AG04449 (cell line): ENCODE data around the gene PPP6R1.
A peak's percentile ranks its signal among the peaks of the same experiment; 100 is the strongest.

Experiments
- CTCF ChIA-PET: fragments of 350-600 bp; formaldehyde crosslinking; extraction: SDS; loops from one replicate; lab custom pipeline; 2021; ENCODE audit warnings: antibody characterized with exemption; lab: Yijun Ruan, JAX
- POLR2A ChIA-PET: fragments of 400-600, 350-600 bp; formaldehyde crosslinking; extraction: SDS; loops from one replicate; lab custom pipeline; 2020; ENCODE audit warnings: antibody characterized with exemption, inconsistent platforms; lab: Yijun Ruan, JAX
- DNase-seq: peaks from one replicate; pipeline ENCODE4 v3.0.0-alpha.2; 2010; ENCODE audit warnings: low read depth, low spot score
- H3K4me3 ChIP-seq: 2 replicates; pipeline ENCODE4 v1.5.1; 2011; ENCODE audit warnings: low read depth, mild to moderate bottlenecking, control low read depth, low read length
- TF ChIP-seq, protein P1 (sequence below): IDR thresholded peaks from one replicate; pipeline ENCODE4 v1.5.1; 2011; ENCODE audit warnings: mild to moderate bottlenecking, moderate library complexity, low read length, control low read depth, inconsistent platforms; ENCODE audit not compliant: insufficient read depth; ENCODE audit errors: missing control alignments

Gene PPP6R1

DNA sequence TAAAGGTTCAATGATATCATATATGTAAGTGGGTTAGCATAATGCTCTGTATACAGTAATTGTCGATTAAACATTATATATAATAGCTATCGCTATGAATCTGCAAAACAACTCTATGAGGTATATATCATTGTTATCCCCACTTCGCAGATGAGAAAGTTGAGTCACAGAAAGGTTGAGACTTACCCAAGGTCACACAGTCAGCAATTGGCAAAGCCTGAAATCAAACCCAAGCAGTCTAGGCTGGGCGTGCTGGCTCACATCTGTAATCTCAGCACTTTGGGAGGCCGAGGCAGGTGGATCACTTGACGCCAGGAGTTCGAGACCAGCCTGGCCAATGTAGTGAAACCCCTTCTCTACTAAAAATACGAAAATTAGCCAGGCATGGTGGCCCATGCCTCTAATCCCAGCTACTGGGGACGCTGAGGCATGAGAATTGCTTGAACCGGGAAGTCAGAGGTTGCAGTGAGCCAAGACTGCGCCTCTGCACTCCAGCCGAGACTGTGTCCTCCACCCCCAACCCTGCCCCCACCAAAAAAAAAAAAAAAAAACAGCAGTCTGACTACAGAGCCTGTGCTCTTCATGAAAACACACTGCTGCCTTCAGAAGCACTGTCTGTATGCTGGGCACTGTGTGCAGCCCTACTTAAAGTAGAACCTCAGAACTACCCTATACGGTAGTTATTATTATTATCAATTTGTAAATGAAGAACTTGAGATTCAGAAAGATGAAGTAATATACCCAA is 19.7 kb upstream of the PPP6R1 start:
- H3K4me3 ChIP-seq: peak overlapping the region; percentile 93
- ChIA-PET POLR2A (interaction anchor here (1.2 to 1.9 kb wide), 2 partner anchors 16 to 19 kb away, joined by 3 to 4 read pairs; partner anchors contain the start of gene PPP6R1), CTCF (interaction anchor here (0.7 to 2.3 kb wide), 4 partner anchors 9 to 23 kb away, joined by 3 to 6 read pairs (median 6); no protein-coding TSS in a partner anchor)
- TF ChIP-seq, protein P1, sequence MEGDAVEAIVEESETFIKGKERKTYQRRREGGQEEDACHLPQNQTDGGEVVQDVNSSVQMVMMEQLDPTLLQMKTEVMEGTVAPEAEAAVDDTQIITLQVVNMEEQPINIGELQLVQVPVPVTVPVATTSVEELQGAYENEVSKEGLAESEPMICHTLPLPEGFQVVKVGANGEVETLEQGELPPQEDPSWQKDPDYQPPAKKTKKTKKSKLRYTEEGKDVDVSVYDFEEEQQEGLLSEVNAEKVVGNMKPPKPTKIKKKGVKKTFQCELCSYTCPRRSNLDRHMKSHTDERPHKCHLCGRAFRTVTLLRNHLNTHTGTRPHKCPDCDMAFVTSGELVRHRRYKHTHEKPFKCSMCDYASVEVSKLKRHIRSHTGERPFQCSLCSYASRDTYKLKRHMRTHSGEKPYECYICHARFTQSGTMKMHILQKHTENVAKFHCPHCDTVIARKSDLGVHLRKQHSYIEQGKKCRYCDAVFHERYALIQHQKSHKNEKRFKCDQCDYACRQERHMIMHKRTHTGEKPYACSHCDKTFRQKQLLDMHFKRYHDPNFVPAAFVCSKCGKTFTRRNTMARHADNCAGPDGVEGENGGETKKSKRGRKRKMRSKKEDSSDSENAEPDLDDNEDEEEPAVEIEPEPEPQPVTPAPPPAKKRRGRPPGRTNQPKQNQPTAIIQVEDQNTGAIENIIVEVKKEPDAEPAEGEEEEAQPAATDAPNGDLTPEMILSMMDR: no peak
- DNase-seq: no peak

DNA sequence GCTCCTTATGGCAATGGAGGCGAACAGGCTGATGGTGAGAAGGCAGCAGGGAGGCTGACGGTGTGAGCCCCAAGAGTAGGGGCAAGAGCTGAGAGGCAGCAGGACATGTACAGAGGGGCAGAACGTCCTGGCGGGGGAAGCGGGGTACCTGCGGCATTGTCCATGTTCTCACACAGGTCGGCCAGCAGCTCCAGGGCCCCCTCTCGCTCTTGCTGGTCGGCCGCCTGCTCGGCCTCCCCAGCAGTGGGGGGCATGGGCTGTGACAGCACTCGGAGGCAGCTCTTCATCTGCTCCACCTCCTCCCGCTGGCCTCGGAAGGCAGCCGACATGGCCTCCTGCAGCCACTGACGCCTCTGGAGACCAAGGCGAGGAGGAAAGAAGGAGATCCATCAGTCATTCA is 18.7 kb upstream of the PPP6R1 start:
- TF ChIP-seq, protein P1: no peak
- DNase-seq: no peak
- ChIA-PET CTCF (interaction anchor here (0.8 to 2.3 kb wide), 2 partner anchors 18 to 24 kb away, joined by 4 to 6 read pairs; partner anchors contain the start of gene PPP6R1), POLR2A (interaction anchor here (1.9 kb wide), 1 partner anchor 18 kb away, joined by 4 read pairs; the partner anchor contains the start of gene PPP6R1)
- H3K4me3 ChIP-seq: no peak overlapping the region

DNA sequence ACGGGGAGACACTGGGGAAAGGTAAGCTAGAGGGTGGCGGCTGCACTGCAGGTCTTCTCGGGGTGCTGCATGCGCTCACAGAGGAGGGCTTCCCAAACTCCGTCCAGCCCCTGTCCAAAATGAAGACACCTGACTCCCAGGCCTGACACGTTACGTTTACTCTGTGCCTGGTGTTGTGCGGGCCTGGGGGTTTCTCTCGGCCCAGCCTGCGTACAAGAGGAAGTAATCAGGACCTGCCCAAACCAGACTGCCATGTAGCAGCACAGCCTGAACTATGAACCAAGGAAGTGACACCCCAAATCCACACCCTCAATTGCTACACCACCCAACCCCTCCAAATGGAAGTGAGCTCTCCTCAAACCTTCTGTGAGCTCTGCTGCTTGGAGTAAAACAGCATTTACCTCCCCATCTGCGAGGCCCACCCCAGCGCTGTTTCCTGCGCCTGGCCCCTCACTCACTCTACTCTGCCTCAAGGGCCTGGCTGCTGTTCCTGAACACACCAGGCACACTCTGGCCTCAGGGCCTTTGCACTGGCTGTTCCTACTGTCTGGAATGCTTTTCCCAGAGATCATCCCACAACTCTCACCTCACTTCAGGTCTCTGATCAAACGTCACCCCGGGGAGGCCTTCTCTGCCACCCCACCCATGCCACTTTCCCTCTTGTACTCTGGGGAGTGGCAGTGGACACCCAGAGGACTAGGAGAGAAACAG is 18.1 kb upstream of the PPP6R1 start:
- TF ChIP-seq, protein P1: no peak
- H3K4me3 ChIP-seq: no peak overlapping the region
- POLR2A ChIA-PET: no interaction called here
- CTCF ChIA-PET: interaction anchor here (0.6 to 2.3 kb wide), 3 partner anchors 18 to 211 kb away, joined by 4 to 6 read pairs (median 5); partner anchors contain the start of gene PPP6R1
- no peak for DNase-seq

DNA sequence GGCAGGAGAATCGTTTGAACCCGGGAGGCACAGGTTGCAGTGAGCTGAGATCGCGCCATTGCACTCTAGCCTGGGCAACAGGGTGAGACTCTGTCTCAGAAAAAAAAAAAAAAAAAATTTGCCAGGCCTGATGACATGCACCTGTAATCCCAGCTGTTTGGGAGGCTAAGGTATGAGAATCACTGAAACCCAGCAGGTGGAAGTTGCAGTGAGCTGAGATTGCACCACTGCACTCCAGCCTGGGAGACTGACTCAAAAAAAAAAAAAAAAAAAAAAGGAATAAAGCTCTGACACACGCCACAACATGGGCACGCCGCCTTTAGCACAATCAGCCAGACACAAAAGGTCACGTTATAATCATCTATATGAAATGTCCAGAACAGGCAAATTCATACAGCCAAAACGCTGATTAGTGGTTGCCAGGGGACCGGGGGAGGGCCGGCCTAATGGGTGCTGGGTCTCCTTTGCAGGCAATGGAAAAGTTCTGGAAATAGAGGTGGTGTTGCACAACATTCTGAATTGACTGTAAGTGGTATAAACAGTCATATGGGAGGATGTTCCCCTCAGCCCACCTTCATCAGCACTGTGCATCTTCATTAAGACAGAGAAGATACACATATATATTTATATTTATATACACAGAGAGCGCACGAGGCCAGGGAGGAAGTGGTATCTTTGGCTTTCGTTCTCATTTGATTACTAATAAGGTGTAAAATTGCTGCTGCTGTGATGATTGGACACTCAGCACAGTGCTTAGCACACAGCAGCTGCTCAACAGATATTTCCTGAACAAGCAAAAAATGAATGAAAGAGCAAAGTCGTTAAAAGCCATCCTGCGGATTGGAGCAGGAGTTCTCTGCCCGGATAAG is 17.3 kb upstream of the PPP6R1 start:
- ChIA-PET CTCF (interaction anchor here (0.6 to 2.3 kb wide), 2 partner anchors 25 to 211 kb away, joined by 5 to 6 read pairs; no protein-coding TSS in a partner anchor), POLR2A (no interaction called here)
- no peak overlapping the region for H3K4me3 ChIP-seq

DNA sequence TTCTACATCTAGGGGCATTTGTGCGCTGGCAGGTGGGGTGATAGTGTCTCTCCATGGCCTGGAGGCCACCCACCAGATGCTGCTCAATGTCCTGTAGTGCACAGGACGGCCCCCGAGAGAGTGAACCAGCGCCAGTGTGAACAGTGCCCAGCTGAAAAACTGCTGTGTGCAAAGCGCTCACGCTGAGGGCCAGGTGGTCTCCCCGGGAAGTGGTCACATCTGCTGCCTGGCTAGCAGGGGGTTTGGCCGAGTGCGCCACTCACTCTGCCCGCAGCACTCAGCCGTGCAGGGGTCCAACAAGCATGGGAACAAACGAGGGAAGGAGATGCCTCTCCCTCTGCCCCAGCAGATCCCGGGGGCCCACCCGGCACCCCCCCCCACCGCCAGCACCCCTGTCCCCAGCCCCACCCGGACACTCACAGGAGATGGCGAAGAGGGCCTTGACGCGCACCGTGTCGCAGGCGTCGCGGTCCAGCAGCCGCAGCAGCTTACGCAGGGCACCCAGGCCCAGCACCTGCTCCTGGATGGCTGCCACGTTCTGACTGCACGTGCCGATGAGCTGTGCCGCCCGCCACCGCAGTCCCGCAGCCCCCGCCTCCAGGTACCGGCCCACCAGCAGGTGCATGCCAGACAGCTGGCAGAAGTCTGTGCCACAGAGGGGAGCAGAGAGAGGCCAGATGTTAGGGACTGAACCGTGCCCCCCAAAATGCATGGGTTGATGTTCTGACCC is 15.3 kb upstream of the PPP6R1 start:
- ChIA-PET POLR2A (interaction anchor here (0.8 kb wide), 1 partner anchor 15 kb away, joined by 4 read pairs; the partner anchor contains the start of gene PPP6R1), CTCF (no interaction called here)
- no peak for DNase-seq
- no peak overlapping the region for H3K4me3 ChIP-seq
- TF ChIP-seq, protein P1: no peak

More for the DNA sequence above, 17.3 kb upstream of the PPP6R1 start:
- DNase-seq: no peak
- TF ChIP-seq, protein P1: no peak
